Amniotic stem cell (primary cell): Measurements from ENCODE around the gene LAIR2.
"Not testable (repeated sequence)": the region's sequence is repeated elsewhere in the genome, so short reads cannot be mapped to it uniquely, and the experiment has no call there.

Source experiments
- DNase-seq: peaks from one replicate; lab custom pipeline; 2025; lab: John Stamatoyannopoulos, UW

LAIR2 gene

GRCh38 chr19:54464630-54465425 is 37.8 kb upstream of the LAIR2 start:
- peak; percentile 60 for DNase-seq

GRCh38 chr19:54465426-54466109 is 37.1 kb upstream of the LAIR2 start:
- DNase-seq, result no peak

- DNase-seq, result not testable (repeated sequence)
These were observed 36.5 kb upstream of the LAIR2 start for GRCh38 chr19:54466110-54466480.

- no peak for DNase-seq
These were observed 33.1 kb upstream of the LAIR2 start for GRCh38 chr19:54469496-54469934.

GRCh38 chr19:54470276-54470887 is 32.2 kb upstream of the LAIR2 start:
- DNase-seq, result no peak

GRCh38 chr19:54470991-54471782 is 31.4 kb upstream of the LAIR2 start:
- DNase-seq, result no peak

GRCh38 chr19:54473071-54473891 is 29.4 kb upstream of the LAIR2 start, which contains the start of gene CDC42EP5:
Gene CDC42EP5 (minus strand): TSS chr19:54473296. CDS start chr19:54465547, 7,749 bp downstream.
- DNase-seq, result peak; percentile 55

- DNase-seq, result no peak
These were observed 28.7 kb upstream of the LAIR2 start for GRCh38 chr19:54473892-54474372.

- no peak for DNase-seq
These were observed 26.9 kb upstream of the LAIR2 start for GRCh38 chr19:54475706-54476105.

- DNase-seq, result no peak
These were observed 25.0 kb upstream of the LAIR2 start for GRCh38 chr19:54477650-54478049.

GRCh38 chr19:54478677-54479266 is 23.9 kb upstream of the LAIR2 start:
- DNase-seq, result no peak

- DNase-seq, result no peak
These were observed 22.6 kb upstream of the LAIR2 start for GRCh38 chr19:54480051-54480450.

- DNase-seq, result peak; percentile 42
These were observed 21.2 kb upstream of the LAIR2 start for GRCh38 chr19:54481326-54481930.

- DNase-seq, result no peak
These were observed 19.7 kb upstream of the LAIR2 start for GRCh38 chr19:54482889-54483288.

GRCh38 chr19:54484451-54484850 is 18.2 kb upstream of the LAIR2 start:
- no peak for DNase-seq

GRCh38 chr19:54485851-54486250 is 16.8 kb upstream of the LAIR2 start:
- no peak for DNase-seq

GRCh38 chr19:54489341-54489740 is 13.3 kb upstream of the LAIR2 start:
- no peak for DNase-seq

- no peak for DNase-seq
These were observed 12.9 kb upstream of the LAIR2 start for GRCh38 chr19:54489766-54490165.

GRCh38 chr19:54492568-54492967 is 10.1 kb upstream of the LAIR2 start:
- DNase-seq, result no peak

- not testable (repeated sequence) for DNase-seq
These were observed 9.6 kb upstream of the LAIR2 start for GRCh38 chr19:54493056-54493455.
